Right atrium auricular region (tissue), 2 donors: ENCODE results near the gene LHX4. TPM values are rescaled to one million over a fixed set of nuclear protein-coding genes. Genes with fewer than 3 reads are reported as not detected.

ENCODE experiments used
- DNase-seq: peaks from one replicate; pipeline ENCODE4 v3.0.0-alpha.2; 2019; ENCODE audit warnings: low spot score
- H3K27ac ChIP-seq, 2 donors: fragments of 200-600 bp; sonication (generic); 1 replicate in 1 of 2; 2 replicates in 1 of 2; pipeline ENCODE4 v1.5.1; 2016 to 2019
- H3K27me3 ChIP-seq, 2 donors: fragments of 200-600 bp; sonication (generic); one replicate each; pipeline versions ENCODE4 v1.5.1 to v1.6.0; 2017 to 2019
- H3K36me3 ChIP-seq: fragments of 200-600 bp; sonication (generic); one replicate; pipeline ENCODE4 v1.5.1; 2016
- H3K4me1 ChIP-seq, 2 donors: fragments of 200-600 bp; sonication (generic); one replicate each; pipeline versions ENCODE4 v1.5.1 to v1.6.0; 2017 to 2019
- H3K4me3 ChIP-seq, 2 donors: fragments of 200-600 bp; sonication (generic); 1 replicate in 1 of 2; 2 replicates in 1 of 2; pipeline ENCODE4 v1.5.1; 2017 to 2019; ENCODE audit warnings: mild to moderate bottlenecking in 1 of 2, moderate library complexity in 1 of 2
- H3K9me3 ChIP-seq, 2 donors: fragments of 200-600 bp; sonication (generic); one replicate each; pipeline ENCODE4 v1.5.1; 2019
- total RNA-seq, 2 donors: library from RNA; depleted of rRNA; stranded (reverse); fragments of >200 nt; gene quantifications; one replicate each; pipeline ENCODE4 v1.1.0, GENCODE V29; 2016
- TF ChIP-seq, protein P1 (sequence below), 2 donors: fragments of 200-600 bp; sonication (generic); IDR thresholded peaks; one replicate each; pipeline ENCODE4 v1.5.1; 2019; ENCODE audit warnings: antibody characterized with exemption in 2 of 2

Gene LHX4
- total RNA-seq, 2 donors from 2014 or later, result not detected

DNA sequence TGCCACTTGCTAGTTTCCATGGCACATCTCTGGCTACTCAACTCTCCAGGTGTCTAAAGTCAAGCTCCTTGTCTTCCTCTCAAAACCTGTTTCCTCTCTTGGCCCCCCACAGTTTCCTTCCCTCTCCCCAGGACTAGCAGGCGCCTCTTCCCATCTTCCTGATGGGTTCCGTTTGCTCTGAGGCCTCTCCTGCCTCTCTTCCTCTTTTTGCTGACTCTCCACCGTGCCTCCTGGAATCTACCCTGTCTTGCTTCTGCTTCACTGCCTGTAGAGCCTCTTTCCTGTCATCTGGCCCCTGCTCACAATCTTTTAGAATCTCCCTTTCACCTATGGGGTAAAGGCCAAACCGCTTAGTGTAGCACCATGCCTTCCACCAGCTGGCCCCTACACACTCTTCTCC is 21.8 kb upstream of the LHX4 start:
- Histone ChIP-seq H3K27ac (no peak overlapping the region), H3K36me3 (no peaks in the 10 kb centered on the region), H3K27me3 (no peaks in the 10 kb centered on the region), H3K4me1 (no peaks in the 10 kb centered on the region), H3K4me3 (no peak overlapping the region), H3K9me3 (no peaks in the 10 kb centered on the region)
- no peak for DNase-seq
- TF ChIP-seq, protein P1, sequence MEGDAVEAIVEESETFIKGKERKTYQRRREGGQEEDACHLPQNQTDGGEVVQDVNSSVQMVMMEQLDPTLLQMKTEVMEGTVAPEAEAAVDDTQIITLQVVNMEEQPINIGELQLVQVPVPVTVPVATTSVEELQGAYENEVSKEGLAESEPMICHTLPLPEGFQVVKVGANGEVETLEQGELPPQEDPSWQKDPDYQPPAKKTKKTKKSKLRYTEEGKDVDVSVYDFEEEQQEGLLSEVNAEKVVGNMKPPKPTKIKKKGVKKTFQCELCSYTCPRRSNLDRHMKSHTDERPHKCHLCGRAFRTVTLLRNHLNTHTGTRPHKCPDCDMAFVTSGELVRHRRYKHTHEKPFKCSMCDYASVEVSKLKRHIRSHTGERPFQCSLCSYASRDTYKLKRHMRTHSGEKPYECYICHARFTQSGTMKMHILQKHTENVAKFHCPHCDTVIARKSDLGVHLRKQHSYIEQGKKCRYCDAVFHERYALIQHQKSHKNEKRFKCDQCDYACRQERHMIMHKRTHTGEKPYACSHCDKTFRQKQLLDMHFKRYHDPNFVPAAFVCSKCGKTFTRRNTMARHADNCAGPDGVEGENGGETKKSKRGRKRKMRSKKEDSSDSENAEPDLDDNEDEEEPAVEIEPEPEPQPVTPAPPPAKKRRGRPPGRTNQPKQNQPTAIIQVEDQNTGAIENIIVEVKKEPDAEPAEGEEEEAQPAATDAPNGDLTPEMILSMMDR (IDR thresholded peaks at IDR 0.05), result no peak

DNA sequence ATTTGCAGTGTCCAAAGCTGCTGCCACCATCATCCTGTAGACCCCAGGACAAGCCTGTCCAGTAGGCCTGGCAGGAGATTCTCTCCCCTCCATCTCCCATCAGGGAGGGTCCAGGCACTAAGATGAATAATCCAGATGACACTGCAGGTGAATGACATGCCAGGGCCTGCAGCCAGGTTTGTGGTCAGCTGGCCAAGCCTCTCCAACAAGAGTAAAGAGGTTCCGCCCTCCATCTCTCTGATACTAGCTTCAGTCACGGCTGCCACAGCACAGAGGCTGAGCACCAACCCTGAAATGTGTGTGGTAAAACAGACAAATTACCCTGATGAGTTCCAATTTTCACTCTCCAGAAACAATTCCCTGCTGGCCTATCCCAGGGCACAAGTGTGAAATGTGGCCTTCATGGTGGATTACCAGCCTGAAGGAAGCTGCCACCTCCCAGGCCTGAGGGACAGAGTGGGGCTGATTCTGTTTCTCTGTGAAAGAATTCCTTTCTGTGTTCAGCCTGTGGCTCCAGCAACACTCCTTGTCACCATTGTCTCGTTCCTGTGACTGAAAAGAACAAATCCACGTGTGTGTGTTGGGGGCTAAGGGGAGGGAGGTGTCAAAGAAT is 19.9 kb upstream of the LHX4 start:
- no peak overlapping the region for H3K4me3 ChIP-seq
- TF ChIP-seq, protein P1 (IDR thresholded peaks at IDR 0.05), result no peak
- H3K9me3 ChIP-seq, result no peaks in the 10 kb centered on the region
- no peaks in the 10 kb centered on the region for H3K36me3 ChIP-seq
- no peaks in the 10 kb centered on the region for H3K27me3 ChIP-seq
- H3K27ac ChIP-seq, result no peak overlapping the region
- no peaks in the 10 kb centered on the region for H3K4me1 ChIP-seq
- no peak for DNase-seq

DNA sequence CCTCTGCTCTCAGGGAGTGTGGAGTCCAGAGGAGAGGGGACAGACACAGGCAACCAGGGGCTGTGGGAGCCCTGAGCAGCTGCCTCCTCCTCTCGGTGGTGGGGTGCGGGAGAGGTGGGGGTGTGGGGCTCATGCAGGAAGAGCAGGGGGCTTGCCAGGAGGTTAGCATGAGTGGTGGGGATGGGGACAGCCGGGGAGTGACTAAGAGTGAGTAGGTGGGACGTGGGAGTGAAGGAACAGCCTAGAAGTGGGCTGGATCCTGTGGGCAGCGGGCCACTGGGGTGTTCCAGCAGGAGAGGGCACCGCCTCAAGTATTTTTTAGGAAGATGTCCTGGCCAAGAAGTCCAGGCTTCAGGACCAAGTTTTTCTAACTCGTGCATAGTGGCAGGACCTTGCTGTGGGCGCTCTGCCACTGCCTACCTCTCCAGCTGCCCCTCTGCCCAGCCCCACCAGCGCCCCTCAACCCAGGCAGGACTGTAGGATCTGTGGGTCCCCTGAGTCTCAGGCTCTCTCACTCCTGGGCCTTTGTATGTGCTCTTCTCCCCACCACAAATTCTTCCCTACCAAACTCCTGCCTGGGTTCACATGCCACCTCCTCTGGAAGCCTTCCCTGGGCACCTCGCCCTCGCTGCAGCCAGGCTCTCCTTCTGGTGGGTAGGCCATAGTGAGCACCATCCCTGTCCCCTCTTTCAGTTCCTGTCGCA is 18.8 kb upstream of the LHX4 start:
- Histone ChIP-seq H3K27ac (no peak overlapping the region), H3K27me3 (no peaks in the 10 kb centered on the region), H3K9me3 (no peaks in the 10 kb centered on the region), H3K36me3 (no peaks in the 10 kb centered on the region), H3K4me3 (no peak overlapping the region), H3K4me1 (no peaks in the 10 kb centered on the region)
- DNase-seq, result no peak
- TF ChIP-seq, protein P1 (IDR thresholded peaks at IDR 0.05), result no peak

DNA sequence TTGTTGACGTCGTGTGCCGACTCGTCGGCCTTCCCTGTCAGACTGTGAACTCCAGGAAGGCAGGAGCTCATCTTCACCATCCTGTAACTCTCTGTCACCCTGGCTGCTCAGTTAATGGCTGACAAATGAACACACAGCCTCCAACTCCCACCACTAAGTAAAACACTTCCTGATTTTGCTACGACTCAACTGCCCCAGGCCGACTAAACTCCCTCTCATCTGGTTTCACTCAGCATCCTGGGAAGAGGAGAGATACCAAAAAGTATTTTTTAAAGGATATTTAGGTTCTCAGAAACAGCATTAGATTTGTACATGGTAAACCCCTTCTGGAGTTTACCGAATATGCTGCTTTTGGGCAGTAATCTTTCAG is 18.2 kb upstream of the LHX4 start:
- no peak for DNase-seq
- Histone ChIP-seq H3K36me3 (no peaks in the 10 kb centered on the region), H3K4me1 (no peaks in the 10 kb centered on the region), H3K27me3 (no peaks in the 10 kb centered on the region), H3K27ac (no peak overlapping the region), H3K9me3 (no peaks in the 10 kb centered on the region), H3K4me3 (no peak overlapping the region)
- TF ChIP-seq, protein P1 (IDR thresholded peaks at IDR 0.05), result no peak

DNA sequence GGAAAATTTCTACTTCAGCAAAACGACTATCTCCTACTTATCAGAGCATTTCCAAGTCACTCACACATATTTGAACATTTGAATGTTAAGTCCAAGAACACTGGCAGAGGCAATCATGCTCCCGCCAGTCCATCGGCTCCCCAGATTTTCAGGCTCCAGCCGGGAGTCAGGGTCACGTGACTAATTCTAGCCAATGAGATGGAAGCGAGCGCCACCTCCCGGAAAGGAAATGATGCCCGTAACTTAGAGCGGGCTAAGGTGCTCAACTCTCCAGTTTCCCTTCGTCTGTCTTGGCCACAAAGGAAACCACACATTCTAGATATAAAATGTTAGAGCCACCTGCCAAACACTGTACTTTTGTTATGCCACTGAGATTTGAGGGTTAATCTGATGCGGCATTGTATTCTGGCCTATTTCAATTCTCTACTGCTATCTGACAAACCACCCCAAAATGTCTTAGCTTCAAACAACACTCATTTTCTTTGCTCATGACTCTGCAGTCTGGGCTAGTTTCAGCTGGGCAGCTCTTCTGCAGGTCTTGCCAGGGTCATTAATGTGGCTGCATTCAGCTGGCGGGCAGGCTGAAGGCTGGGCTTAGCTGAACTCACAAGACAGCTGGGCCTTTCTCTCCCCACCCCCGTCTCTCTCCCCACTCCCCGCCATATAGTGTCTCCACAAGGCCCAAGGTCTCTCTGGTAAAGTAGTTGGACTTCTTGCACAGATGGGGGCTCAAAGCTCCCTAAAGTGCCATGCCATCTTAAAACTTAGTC is 16.5 kb upstream of the LHX4 start:
- Histone ChIP-seq H3K36me3 (no peaks in the 10 kb centered on the region), H3K27me3 (no peaks in the 10 kb centered on the region), H3K4me1 (no peaks in the 10 kb centered on the region), H3K4me3 (no peak overlapping the region), H3K27ac (no peak overlapping the region), H3K9me3 (no peaks in the 10 kb centered on the region)
- no peak for DNase-seq
- TF ChIP-seq, protein P1 (IDR thresholded peaks at IDR 0.05), result no peak
